ENCODE results near the gene CGB8. TPM values are rescaled to one million over a fixed set of nuclear protein-coding genes. Genes with fewer than 3 reads are reported as not detected.
A peak's percentile ranks its signal among the peaks of the same experiment; 100 is the strongest.
"Not testable (repeated sequence)": the region's sequence is repeated elsewhere in the genome, so short reads cannot be mapped to it uniquely, and the experiment has no call there.

Gene CGB8
- 841 and 868 TPM in 2 replicates for polyA plus RNA-seq (2013)

DNA sequence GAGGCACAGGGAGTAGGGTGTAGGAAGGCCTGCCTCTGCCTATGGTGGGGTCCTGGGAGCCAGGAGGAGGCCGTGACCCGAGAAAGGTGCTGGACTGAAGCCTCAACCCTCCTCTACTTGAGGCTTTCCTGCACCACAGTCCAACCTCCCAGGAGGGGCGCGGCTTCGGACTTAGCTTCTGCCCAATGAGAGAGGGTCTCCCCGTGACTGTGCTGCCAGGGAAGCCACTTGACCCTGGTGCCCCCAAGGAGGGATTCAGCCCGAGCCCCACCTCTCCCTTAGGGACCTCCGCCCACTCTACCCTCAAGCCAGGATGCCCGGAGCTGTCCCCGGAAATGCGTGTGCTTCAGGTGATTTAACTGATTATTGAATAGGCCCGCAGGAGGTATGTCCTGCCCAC, at the start of gene CGB8:
CGB8 (minus strand) TSS at position 101 of the 400 bp plus-strand sequence. CDS start 372 bp downstream, outside the sequence.
- not testable (repeated sequence) for H3K4me2 ChIP-seq (ENCODE audit: low read length); H3K14ac ChIP-seq (ENCODE audit: low read length); H4K8ac ChIP-seq (ENCODE audit: low read depth, low read length); H4K12ac ChIP-seq (ENCODE audit: low read depth, low read length); H3K4me1 ChIP-seq (ENCODE audit: control insufficient read depth in 1 of 2, insufficient read depth in 2 of 2, low read length in 2 of 2); H2BK120ac ChIP-seq (ENCODE audit: insufficient read depth, low read length, poor library complexity); H3K79me1 ChIP-seq (ENCODE audit: low read length); H2AK5ac ChIP-seq (ENCODE audit: low read length); H3K9ac ChIP-seq (ENCODE audit: low read length); H3K27me3 ChIP-seq (ENCODE audit: insufficient read depth, low read length); H3K4ac ChIP-seq (ENCODE audit: low read depth, low read length); H3K36me3 ChIP-seq (ENCODE audit: control insufficient read depth in 1 of 2, insufficient read depth in 2 of 2, low read length in 2 of 2); H2BK12ac ChIP-seq (ENCODE audit: low read length); H3K23ac ChIP-seq (ENCODE audit: low read length); H3K4me3 ChIP-seq (ENCODE audit: low read depth, low read length); H2BK5ac ChIP-seq (ENCODE audit: low read depth, low read length, poor library complexity); H3K9me3 ChIP-seq (ENCODE audit: insufficient read depth, low read depth, low read length); H3K79me2 ChIP-seq (ENCODE audit: control insufficient read depth, insufficient read depth, low read length, poor library complexity); H3K27ac ChIP-seq (ENCODE audit: low read depth, low read length); H3K18ac ChIP-seq (ENCODE audit: low read length); DNase-seq; H2AFZ ChIP-seq (ENCODE audit: insufficient read depth, low read length, poor library complexity)
- peak within 1 kb of the TSS; percentile 43 for H4K91ac ChIP-seq (ENCODE audit: low read depth, low read length)
- no CpG with 5 or more reads among the region's 12 CpGs for WGBS (ENCODE audit: extremely low coverage, insufficient coverage, insufficient read length)

DNA sequence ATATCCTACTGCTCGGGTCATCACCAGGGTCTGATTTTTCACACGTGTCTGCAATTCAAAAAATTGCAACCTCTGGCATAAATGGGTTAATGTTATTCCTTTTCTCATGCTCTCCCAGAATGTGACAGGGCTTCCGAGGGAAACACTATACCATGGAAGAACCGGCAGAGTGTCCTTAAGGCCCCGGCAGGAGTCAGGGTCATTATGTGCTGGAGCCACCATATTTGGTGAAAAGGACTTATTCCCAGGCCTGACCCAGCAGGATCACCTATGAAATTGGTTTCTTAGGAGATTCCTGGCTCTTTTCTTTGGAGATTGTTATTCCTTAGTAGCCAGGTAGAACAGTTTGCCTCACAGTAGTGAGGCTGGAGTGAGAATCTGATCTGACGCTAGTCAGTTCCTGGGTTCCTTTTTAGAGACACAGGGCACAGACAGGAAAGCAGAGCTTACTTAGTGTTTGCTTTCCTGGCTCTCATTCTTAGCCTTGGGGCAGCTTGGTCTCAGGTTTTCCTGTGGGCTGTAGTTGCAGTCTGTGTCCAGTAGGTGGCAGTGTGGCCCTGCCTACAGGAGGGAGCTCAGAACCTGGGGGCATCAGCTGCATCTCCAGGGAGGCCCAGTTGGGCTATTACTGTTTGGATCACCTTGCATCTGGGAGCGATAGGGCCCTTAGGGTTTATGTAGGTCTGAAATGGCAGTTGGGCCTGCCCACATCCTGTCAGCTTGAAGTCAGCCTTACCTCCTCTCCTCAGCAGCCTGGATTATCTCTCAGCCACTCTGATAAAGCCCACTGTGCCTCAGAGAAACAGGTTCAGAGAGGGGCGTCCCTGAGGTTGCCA, 48.8 kb upstream of the CGB8 start:
- H2AFZ ChIP-seq (ENCODE audit: insufficient read depth, low read length, poor library complexity): no peak overlapping the region
- no peak overlapping the region for H3K4ac ChIP-seq (ENCODE audit: low read depth, low read length)
- H3K79me1 ChIP-seq (ENCODE audit: low read length): no peaks in the 10 kb centered on the region
- no peak overlapping the region for H3K4me2 ChIP-seq (ENCODE audit: low read length)
- no peak overlapping the region for H3K23ac ChIP-seq (ENCODE audit: low read length)
- H2BK5ac ChIP-seq (ENCODE audit: low read depth, low read length, poor library complexity): no peak overlapping the region
- no peaks in the 10 kb centered on the region for H3K79me2 ChIP-seq (ENCODE audit: control insufficient read depth, insufficient read depth, low read length, poor library complexity)
- H3K14ac ChIP-seq (ENCODE audit: low read length): no peak overlapping the region
- H4K12ac ChIP-seq (ENCODE audit: low read depth, low read length): no peak overlapping the region
- no peak overlapping the region for H3K18ac ChIP-seq (ENCODE audit: low read length)
- peaks cover 78 to 80% of the 10 kb centered on the region in 2 experiments for H3K36me3 ChIP-seq (ENCODE audit: control insufficient read depth in 1 of 2, insufficient read depth in 2 of 2, low read length in 2 of 2)
- H4K91ac ChIP-seq (ENCODE audit: low read depth, low read length): no peak overlapping the region
- peak; percentile 60 to 90 for DNase-seq
- no peaks in the 10 kb centered on the region for H3K9me3 ChIP-seq (ENCODE audit: insufficient read depth, low read depth, low read length)
- no peak overlapping the region for H2BK12ac ChIP-seq (ENCODE audit: low read length)
- H2AK5ac ChIP-seq (ENCODE audit: low read length): no peak overlapping the region
- H3K27me3 ChIP-seq (ENCODE audit: insufficient read depth, low read length): no peaks in the 10 kb centered on the region
- no peak overlapping the region for H2BK120ac ChIP-seq (ENCODE audit: insufficient read depth, low read length, poor library complexity)
- no peak overlapping the region for H3K9ac ChIP-seq (ENCODE audit: low read length)
- no CpG with 5 or more reads among the region's 8 CpGs for WGBS (ENCODE audit: extremely low coverage, insufficient coverage, insufficient read length)
- H3K27ac ChIP-seq (ENCODE audit: low read depth, low read length): peak overlapping the region; percentile 36
- no peaks in the 10 kb centered on the region for H3K4me1 ChIP-seq (ENCODE audit: control insufficient read depth in 1 of 2, insufficient read depth in 2 of 2, low read length in 2 of 2)
- no peak overlapping the region for H3K4me3 ChIP-seq (ENCODE audit: low read depth, low read length)
- H4K8ac ChIP-seq (ENCODE audit: low read depth, low read length): no peak overlapping the region

DNA sequence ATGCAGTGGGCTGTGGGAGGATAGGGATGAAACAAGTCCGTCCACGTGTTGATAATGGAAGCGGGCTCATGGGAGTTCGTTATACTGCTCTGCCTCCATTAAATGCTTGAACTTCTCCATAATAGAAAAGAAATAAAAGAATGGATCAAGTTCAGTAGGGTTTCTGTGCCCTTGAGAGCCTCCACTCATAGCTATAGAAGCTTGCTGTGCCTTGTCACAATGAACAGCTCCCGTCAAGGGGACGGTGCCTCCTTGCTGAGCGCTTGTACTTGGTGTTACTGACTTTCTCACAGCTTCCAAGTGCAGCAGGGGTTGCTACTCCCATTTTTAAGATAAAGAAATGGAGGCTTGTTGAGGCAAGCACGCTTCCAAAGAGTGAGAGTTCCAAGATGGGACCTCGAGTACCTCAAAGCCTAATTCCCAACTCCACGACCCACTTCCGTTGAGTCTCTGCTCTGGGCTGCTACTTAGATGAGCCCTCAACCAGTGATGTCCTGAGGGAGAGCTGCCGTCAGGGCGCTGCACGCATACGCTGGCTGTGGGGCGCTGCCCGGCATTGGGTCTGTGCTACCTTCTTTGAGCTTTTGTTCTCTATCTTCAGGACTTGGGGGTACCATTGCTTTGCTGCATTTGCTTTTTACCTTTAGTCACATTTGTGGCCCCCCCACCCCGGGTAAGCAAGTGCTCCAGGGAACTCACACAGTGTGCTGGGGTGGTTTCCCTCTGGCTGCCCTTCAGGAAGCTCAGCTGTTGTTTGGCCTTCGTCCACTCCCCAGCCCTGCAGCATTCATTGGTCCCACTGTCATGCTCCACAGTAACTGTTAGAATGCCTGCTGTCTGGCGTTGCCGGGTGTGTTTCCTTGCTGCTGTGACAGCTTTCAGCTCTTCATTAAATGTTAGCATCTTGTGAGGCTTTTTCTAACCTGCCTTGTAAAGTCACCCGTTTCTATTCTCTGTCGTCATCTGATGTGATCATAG, 45.9 kb upstream of the CGB8 start:
- Histone ChIP-seq H3K14ac (ENCODE audit: low read length) (no peak overlapping the region), H3K27me3 (ENCODE audit: insufficient read depth, low read length) (no peaks in the 10 kb centered on the region), H3K79me1 (ENCODE audit: low read length) (no peaks in the 10 kb centered on the region), H3K79me2 (ENCODE audit: control insufficient read depth, insufficient read depth, low read length, poor library complexity) (no peaks in the 10 kb centered on the region), H3K27ac (ENCODE audit: low read depth, low read length) (no peak overlapping the region), H2AK5ac (ENCODE audit: low read length) (no peak overlapping the region), H2BK120ac (ENCODE audit: insufficient read depth, low read length, poor library complexity) (no peak overlapping the region), H3K9ac (ENCODE audit: low read length) (no peak overlapping the region), H4K91ac (ENCODE audit: low read depth, low read length) (no peak overlapping the region), H4K12ac (ENCODE audit: low read depth, low read length) (no peak overlapping the region), H3K9me3 (ENCODE audit: insufficient read depth, low read depth, low read length) (no peaks in the 10 kb centered on the region), H2AFZ (ENCODE audit: insufficient read depth, low read length, poor library complexity) (no peak overlapping the region), H2BK12ac (ENCODE audit: low read length) (no peak overlapping the region), H4K8ac (ENCODE audit: low read depth, low read length) (no peak overlapping the region), H3K4me1 (ENCODE audit: control insufficient read depth in 1 of 2, insufficient read depth in 2 of 2, low read length in 2 of 2) (no peaks in the 10 kb centered on the region), H3K23ac (ENCODE audit: low read length) (no peak overlapping the region), H3K4me2 (ENCODE audit: low read length) (no peak overlapping the region), H2BK5ac (ENCODE audit: low read depth, low read length, poor library complexity) (no peak overlapping the region), H3K4ac (ENCODE audit: low read depth, low read length) (no peak overlapping the region), H3K36me3 (ENCODE audit: control insufficient read depth in 1 of 2, insufficient read depth in 2 of 2, low read length in 2 of 2) (peaks cover 78 to 79% of the 10 kb centered on the region in 2 experiments), H3K4me3 (ENCODE audit: low read depth, low read length) (no peak overlapping the region), H3K18ac (ENCODE audit: low read length) (no peak overlapping the region)
- no CpG with 5 or more reads among the region's 23 CpGs for WGBS (ENCODE audit: extremely low coverage, insufficient coverage, insufficient read length)
- no peak for DNase-seq

DNA sequence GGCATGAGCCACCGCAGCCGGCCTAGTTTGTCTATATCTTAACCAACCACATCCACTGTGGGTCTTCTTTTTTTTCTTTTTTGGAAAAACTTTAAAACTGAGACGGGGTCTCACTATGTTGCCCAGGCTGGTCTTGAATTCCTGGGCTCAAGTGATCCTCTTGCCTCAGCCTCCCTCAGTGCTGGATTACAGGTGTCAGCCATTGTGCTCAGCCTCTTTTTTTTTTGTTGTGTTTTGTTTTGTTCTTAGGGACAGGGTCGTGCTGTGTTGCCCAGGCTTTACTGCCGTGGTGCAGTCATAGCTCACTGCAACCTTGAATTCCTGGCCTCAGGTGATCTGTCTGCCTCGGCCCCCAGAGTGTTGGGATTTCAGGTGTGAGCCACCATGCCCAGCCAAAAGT, 43.8 kb upstream of the CGB8 start:
- no peak overlapping the region for H2BK12ac ChIP-seq (ENCODE audit: low read length)
- no peak overlapping the region for H2AFZ ChIP-seq (ENCODE audit: insufficient read depth, low read length, poor library complexity)
- no peak overlapping the region for H3K23ac ChIP-seq (ENCODE audit: low read length)
- H2AK5ac ChIP-seq (ENCODE audit: low read length): no peak overlapping the region
- no peak overlapping the region for H3K9ac ChIP-seq (ENCODE audit: low read length)
- no peaks in the 10 kb centered on the region for H3K79me1 ChIP-seq (ENCODE audit: low read length)
- no peak overlapping the region for H3K14ac ChIP-seq (ENCODE audit: low read length)
- no peak overlapping the region for H2BK5ac ChIP-seq (ENCODE audit: low read depth, low read length, poor library complexity)
- H4K8ac ChIP-seq (ENCODE audit: low read depth, low read length): no peak overlapping the region
- H3K4me3 ChIP-seq (ENCODE audit: low read depth, low read length): no peak overlapping the region
- H2BK120ac ChIP-seq (ENCODE audit: insufficient read depth, low read length, poor library complexity): no peak overlapping the region
- H3K36me3 ChIP-seq (ENCODE audit: control insufficient read depth in 1 of 2, insufficient read depth in 2 of 2, low read length in 2 of 2): peaks cover 72 to 74% of the 10 kb centered on the region in 2 experiments
- peaks cover under 1% of the 10 kb centered on the region for H3K79me2 ChIP-seq (ENCODE audit: control insufficient read depth, insufficient read depth, low read length, poor library complexity)
- no CpG with 5 or more reads among the region's 6 CpGs for WGBS (ENCODE audit: extremely low coverage, insufficient coverage, insufficient read length)
- no peaks in the 10 kb centered on the region for H3K27me3 ChIP-seq (ENCODE audit: insufficient read depth, low read length)
- no peak for DNase-seq
- no peak overlapping the region for H4K91ac ChIP-seq (ENCODE audit: low read depth, low read length)
- H3K27ac ChIP-seq (ENCODE audit: low read depth, low read length): no peak overlapping the region
- no peak overlapping the region for H3K4ac ChIP-seq (ENCODE audit: low read depth, low read length)
- H3K18ac ChIP-seq (ENCODE audit: low read length): no peak overlapping the region
- no peaks in the 10 kb centered on the region for H3K9me3 ChIP-seq (ENCODE audit: insufficient read depth, low read depth, low read length)
- no peaks in the 10 kb centered on the region for H3K4me1 ChIP-seq (ENCODE audit: control insufficient read depth in 1 of 2, insufficient read depth in 2 of 2, low read length in 2 of 2)
- no peak overlapping the region for H4K12ac ChIP-seq (ENCODE audit: low read depth, low read length)
- no peak overlapping the region for H3K4me2 ChIP-seq (ENCODE audit: low read length)

All from trophoblast cell (in vitro differentiated cells and primary cell).